SK-N-SH (cell line): ENCODE results near the gene DMD.

ENCODE experiments used
- EP300 ChIP-seq, 2 experiments: IDR thresholded peaks; 2 replicates each; pipeline versions ENCODE4 v1.4.0 to v1.6.1; 2012; ENCODE audit warnings: borderline replicate concordance in 1 of 2, low read depth in 1 of 2, low read length in 1 of 2
- FOXM1 ChIP-seq: IDR thresholded peaks from 2 replicates; pipeline ENCODE4 v1.4.0; 2012; ENCODE audit warnings: low read depth, mild to moderate bottlenecking
- GATA2 ChIP-seq: sonication (generic); formaldehyde crosslinking; IDR thresholded peaks from 2 replicates; pipeline ENCODE4 v1.5.0; 2020; ENCODE audit warnings: mild to moderate bottlenecking, missing genetic modification reagents
- NRF1 ChIP-seq: IDR thresholded peaks from 2 replicates; pipeline ENCODE4 v1.6.1; 2012; ENCODE audit warnings: low read depth, mild to moderate bottlenecking, low read length
- POLR2AphosphoS5 ChIP-seq: IDR thresholded peaks from 2 replicates; pipeline ENCODE4 v1.6.1; 2012; ENCODE audit warnings: low read depth, low read length
- RAD21 ChIP-seq: IDR thresholded peaks from 2 replicates; pipeline ENCODE4 v1.6.1; 2012; ENCODE audit warnings: mild to moderate bottlenecking, low read length
- REST ChIP-seq: IDR thresholded peaks from 2 replicates; pipeline ENCODE4 v1.6.1; 2012; ENCODE audit warnings: mild to moderate bottlenecking, low read depth, low read length, moderate library complexity
- SMC3 ChIP-seq: IDR thresholded peaks from 2 replicates; pipeline ENCODE4 v1.6.1; 2012; ENCODE audit warnings: low read depth, low read length, improper control_type of control experiment
- TEAD4 ChIP-seq: IDR thresholded peaks from 2 replicates; pipeline ENCODE4 v1.4.0; 2012; ENCODE audit warnings: mild to moderate bottlenecking, borderline replicate concordance; ENCODE audit not compliant: insufficient read depth
- ZBTB33 ChIP-seq: IDR thresholded peaks from 2 replicates; pipeline ENCODE4 v1.4.0; 2012; ENCODE audit warnings: low read depth, borderline replicate concordance
- TF ChIP-seq, protein P1 (sequence below): IDR thresholded peaks from 2 replicates; pipeline ENCODE4 v1.4.0; 2012; ENCODE audit warnings: low read depth
- TF ChIP-seq, protein P2 (sequence below): fragments of 200-600 bp; sonication (generic); IDR thresholded peaks from 2 replicates; pipeline ENCODE4 v1.6.1; 2017; ENCODE audit warnings: antibody characterized with exemption, mild to moderate bottlenecking, moderate library complexity

DNA sequence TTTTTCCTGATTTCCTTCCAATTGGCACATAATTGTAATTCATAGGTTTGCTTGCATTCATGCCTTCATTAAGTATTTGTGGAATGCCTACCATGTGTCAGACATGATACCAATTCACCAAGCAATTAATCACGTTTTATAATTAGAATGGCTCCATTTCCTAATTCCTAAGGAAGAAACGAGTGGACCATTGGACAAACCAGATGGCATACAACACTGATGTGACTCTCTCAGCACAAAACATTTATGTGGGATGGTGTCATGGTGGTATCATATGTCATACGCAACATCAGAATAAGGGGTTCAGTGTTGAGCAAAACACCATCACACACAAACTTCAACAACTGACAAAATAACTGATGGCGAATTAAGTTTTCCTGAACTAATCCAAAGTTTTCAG is 502.8 kb downstream of the DMD start:
- TF ChIP-seq, protein P1, sequence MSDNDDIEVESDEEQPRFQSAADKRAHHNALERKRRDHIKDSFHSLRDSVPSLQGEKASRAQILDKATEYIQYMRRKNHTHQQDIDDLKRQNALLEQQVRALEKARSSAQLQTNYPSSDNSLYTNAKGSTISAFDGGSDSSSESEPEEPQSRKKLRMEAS, result no peak
- TF ChIP-seq FOXM1 (no peak), GATA2 (CRISPR knock-in tag) (no peak), ZBTB33 (no peak), NRF1 (no peak), EP300 (IDR thresholded peaks at IDR 0.05; ENCODE audit: borderline replicate concordance in 1 of 2, low read depth in 1 of 2, low read length in 1 of 2) (no peak), POLR2AphosphoS5 (no peak), REST (no peak), RAD21 (no peak), TEAD4 (no peak), SMC3 (no peak)
- TF ChIP-seq, protein P2, sequence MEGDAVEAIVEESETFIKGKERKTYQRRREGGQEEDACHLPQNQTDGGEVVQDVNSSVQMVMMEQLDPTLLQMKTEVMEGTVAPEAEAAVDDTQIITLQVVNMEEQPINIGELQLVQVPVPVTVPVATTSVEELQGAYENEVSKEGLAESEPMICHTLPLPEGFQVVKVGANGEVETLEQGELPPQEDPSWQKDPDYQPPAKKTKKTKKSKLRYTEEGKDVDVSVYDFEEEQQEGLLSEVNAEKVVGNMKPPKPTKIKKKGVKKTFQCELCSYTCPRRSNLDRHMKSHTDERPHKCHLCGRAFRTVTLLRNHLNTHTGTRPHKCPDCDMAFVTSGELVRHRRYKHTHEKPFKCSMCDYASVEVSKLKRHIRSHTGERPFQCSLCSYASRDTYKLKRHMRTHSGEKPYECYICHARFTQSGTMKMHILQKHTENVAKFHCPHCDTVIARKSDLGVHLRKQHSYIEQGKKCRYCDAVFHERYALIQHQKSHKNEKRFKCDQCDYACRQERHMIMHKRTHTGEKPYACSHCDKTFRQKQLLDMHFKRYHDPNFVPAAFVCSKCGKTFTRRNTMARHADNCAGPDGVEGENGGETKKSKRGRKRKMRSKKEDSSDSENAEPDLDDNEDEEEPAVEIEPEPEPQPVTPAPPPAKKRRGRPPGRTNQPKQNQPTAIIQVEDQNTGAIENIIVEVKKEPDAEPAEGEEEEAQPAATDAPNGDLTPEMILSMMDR, result no peak
